Caco-2 (cell line): Measurements from ENCODE around the gene MS4A18. TPM values are rescaled to one million over a fixed set of nuclear protein-coding genes. Genes with fewer than 3 reads are reported as not detected.

ENCODE experiments used
- BruUV-seq: library from RNA; stranded (reverse); fragments of 400-500 nt; replicated peaks from 2 replicates; lab custom pipeline; 2021; lab: Mats Ljungman, UMichigan
- CTCF ChIA-PET: fragments of 300-600 bp; sonication (Branson Sonifier 250); formaldehyde crosslinking; loops from one replicate; lab custom pipeline; 2022; ENCODE audit warnings: antibody characterized with exemption; lab: Charles Lee
- POLR2A ChIA-PET: fragments of 300-600 bp; sonication (Branson Sonifier 250); formaldehyde crosslinking; loops from one replicate; lab custom pipeline; 2022; ENCODE audit warnings: antibody characterized with exemption; lab: Charles Lee
- DNase-seq, 2 experiments: peaks; one replicate each; pipeline versions ENCODE4 v3.0.0 to v3.0.0-alpha.2; 2020 to 2022
- H3K27me3 ChIP-seq: replicated peaks from 2 replicates; pipeline ENCODE4 v1.6.0; 2011; ENCODE audit warnings: low read length; ENCODE audit not compliant: control insufficient read depth, insufficient read depth
- H3K36me3 ChIP-seq: 2 replicates; pipeline ENCODE4 v1.5.1; 2011; ENCODE audit warnings: low read length; ENCODE audit not compliant: control insufficient read depth, insufficient read depth
- H3K4me1 ChIP-seq: fragments of 250-450 bp; sonication (Bioruptor Pico); 2 replicates; pipeline ENCODE4 v1.5.1; 2020; ENCODE audit warnings: mild to moderate bottlenecking
- H3K4me3 ChIP-seq: 2 replicates; pipeline ENCODE4 v1.5.1; 2011; ENCODE audit warnings: low read depth, mild to moderate bottlenecking, control low read depth, low read length
- H3K9me3 ChIP-seq: fragments of 250-450 bp; sonication (Bioruptor Pico); 2 replicates; pipeline ENCODE4 v1.5.1; 2020; ENCODE audit warnings: mild to moderate bottlenecking, moderate library complexity
- H3K27ac Mint-ChIP-seq: one replicate; pipeline ENCODE4 v1.8.0; 2022; ENCODE audit warnings: mixed read lengths; ENCODE audit not compliant: unreplicated experiment
- H3K27me3 Mint-ChIP-seq: one replicate; pipeline ENCODE4 v1.8.0; 2022; ENCODE audit warnings: mixed read lengths; ENCODE audit not compliant: insufficient read depth, unreplicated experiment
- H3K36me3 Mint-ChIP-seq: one replicate; pipeline ENCODE4 v1.8.0; 2022; ENCODE audit warnings: mild to moderate bottlenecking, mixed read lengths; ENCODE audit not compliant: insufficient read depth, unreplicated experiment
- H3K4me1 Mint-ChIP-seq: one replicate; pipeline ENCODE4 v1.8.0; 2022; ENCODE audit warnings: low read depth, mixed read lengths; ENCODE audit not compliant: unreplicated experiment
- H3K4me3 Mint-ChIP-seq: one replicate; pipeline ENCODE4 v1.8.0; 2022; ENCODE audit warnings: mild to moderate bottlenecking, moderate library complexity, mixed read lengths; ENCODE audit not compliant: unreplicated experiment
- H3K9me3 Mint-ChIP-seq: one replicate; pipeline ENCODE4 v1.8.0; 2022; ENCODE audit warnings: mixed read lengths; ENCODE audit not compliant: unreplicated experiment
- intact Hi-C: fragments of 100-400 bp; cut with micrococcal nuclease; formaldehyde crosslinking; loops from one replicate; pipeline ENCODE4 v1.10.0; 2022; ENCODE audit not compliant: unreplicated experiment
- total RNA-seq: library from RNA; stranded (reverse); gene quantifications from 2 replicates; pipeline ENCODE4 v1.2.3, GENCODE V29; 2022
- TF ChIP-seq, protein P1 (sequence below), 2 experiments: fragments of 200-600 bp in 1 of 2; IDR thresholded peaks; 1 replicate in 1 of 2; 2 replicates in 1 of 2; pipeline versions ENCODE4 v1.5.1 to v1.8.0; 2011 to 2022; ENCODE audit warnings: antibody characterized with exemption in 1 of 2, control low read depth in 1 of 2, inconsistent platforms in 1 of 2, low read depth in 1 of 2, low read length in 1 of 2, mild to moderate bottlenecking in 1 of 2, moderate library complexity in 1 of 2; ENCODE audit not compliant: insufficient read depth in 1 of 2, severe bottlenecking in 1 of 2, unreplicated experiment in 1 of 2

The MS4A18 gene
- total RNA-seq, 1 experiment from 2014 or later = not detected

DNA sequence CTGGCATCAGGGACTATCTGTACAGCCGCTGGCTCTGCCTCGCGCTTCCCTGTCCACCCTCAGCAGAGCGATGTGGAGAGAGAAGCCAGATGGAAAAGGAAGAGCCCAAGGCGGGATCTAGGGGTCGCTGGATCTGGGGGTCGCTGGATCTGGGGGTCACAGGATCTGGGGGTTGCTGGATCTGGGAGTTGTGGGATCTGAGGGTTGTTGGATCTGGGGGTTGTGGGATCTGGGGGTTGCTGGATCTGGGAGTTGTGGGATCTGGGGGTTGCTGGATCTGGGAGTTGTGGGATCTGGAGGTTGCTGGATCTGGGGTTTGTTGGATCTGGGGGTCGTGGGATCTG lies 58.6 kb downstream of the MS4A18 start:
- intact Hi-C loops = no loop called here
- H3K4me3 ChIP-seq = no peak overlapping the region
- ChIA-PET POLR2A (no interaction called here), CTCF (no interaction called here)
- no peak overlapping the region for H3K27ac Mint-ChIP-seq
- BruUV-seq = no TSS peak
- TF ChIP-seq, protein P1, sequence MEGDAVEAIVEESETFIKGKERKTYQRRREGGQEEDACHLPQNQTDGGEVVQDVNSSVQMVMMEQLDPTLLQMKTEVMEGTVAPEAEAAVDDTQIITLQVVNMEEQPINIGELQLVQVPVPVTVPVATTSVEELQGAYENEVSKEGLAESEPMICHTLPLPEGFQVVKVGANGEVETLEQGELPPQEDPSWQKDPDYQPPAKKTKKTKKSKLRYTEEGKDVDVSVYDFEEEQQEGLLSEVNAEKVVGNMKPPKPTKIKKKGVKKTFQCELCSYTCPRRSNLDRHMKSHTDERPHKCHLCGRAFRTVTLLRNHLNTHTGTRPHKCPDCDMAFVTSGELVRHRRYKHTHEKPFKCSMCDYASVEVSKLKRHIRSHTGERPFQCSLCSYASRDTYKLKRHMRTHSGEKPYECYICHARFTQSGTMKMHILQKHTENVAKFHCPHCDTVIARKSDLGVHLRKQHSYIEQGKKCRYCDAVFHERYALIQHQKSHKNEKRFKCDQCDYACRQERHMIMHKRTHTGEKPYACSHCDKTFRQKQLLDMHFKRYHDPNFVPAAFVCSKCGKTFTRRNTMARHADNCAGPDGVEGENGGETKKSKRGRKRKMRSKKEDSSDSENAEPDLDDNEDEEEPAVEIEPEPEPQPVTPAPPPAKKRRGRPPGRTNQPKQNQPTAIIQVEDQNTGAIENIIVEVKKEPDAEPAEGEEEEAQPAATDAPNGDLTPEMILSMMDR (IDR thresholded peaks at IDR 0.05; ENCODE audit: insufficient read depth in 1 of 2, low read depth in 1 of 2, low read length in 1 of 2, severe bottlenecking in 1 of 2, unreplicated experiment in 1 of 2) = no peak
- DNase-seq = no peak
- no peaks in the 10 kb centered on the region for H3K27me3 ChIP-seq
- no peaks in the 10 kb centered on the region for H3K4me1 Mint-ChIP-seq
- H3K36me3 ChIP-seq = no peaks in the 10 kb centered on the region
- H3K9me3 ChIP-seq = no peaks in the 10 kb centered on the region
- H3K4me1 ChIP-seq = peaks cover 8% of the 10 kb centered on the region; the same call in 1 of the 2 replicates
- H3K9me3 Mint-ChIP-seq = no peaks in the 10 kb centered on the region
- no peak overlapping the region for H3K4me3 Mint-ChIP-seq
- no peaks in the 10 kb centered on the region for H3K36me3 Mint-ChIP-seq
- H3K27me3 Mint-ChIP-seq = no peaks in the 10 kb centered on the region

DNA sequence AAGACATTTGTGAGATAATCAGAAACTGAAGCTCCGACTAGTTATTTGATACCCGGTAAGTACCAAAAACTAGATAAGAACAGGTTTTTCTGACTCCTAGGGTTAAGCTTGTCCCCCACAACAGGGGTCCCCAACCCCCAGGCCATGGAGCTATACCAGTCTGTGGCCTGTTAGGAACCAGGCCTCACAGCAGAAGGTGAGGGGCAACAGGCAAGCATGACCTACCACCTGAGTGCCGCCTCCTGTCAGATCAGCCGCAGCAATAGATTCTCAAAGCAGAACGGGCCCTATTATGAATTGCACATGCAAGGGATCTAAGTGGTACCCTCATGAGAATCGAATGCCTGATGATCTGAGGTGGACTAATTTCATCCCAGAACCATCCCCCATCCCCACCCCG lies 59.4 kb downstream of the MS4A18 start:
- H3K36me3 Mint-ChIP-seq = no peaks in the 10 kb centered on the region
- DNase-seq = no peak
- no peak overlapping the region for H3K4me3 ChIP-seq
- TF ChIP-seq, protein P1 (IDR thresholded peaks at IDR 0.05; ENCODE audit: insufficient read depth in 1 of 2, low read depth in 1 of 2, low read length in 1 of 2, severe bottlenecking in 1 of 2, unreplicated experiment in 1 of 2) = no peak
- H3K4me1 ChIP-seq = peaks cover 8% of the 10 kb centered on the region; the same call in 1 of the 2 replicates
- no peaks in the 10 kb centered on the region for H3K9me3 ChIP-seq
- ChIA-PET POLR2A (no interaction called here), CTCF (no interaction called here)
- no TSS peak for BruUV-seq
- no peaks in the 10 kb centered on the region for H3K36me3 ChIP-seq
- H3K27ac Mint-ChIP-seq = no peak overlapping the region
- no peaks in the 10 kb centered on the region for H3K4me1 Mint-ChIP-seq
- H3K9me3 Mint-ChIP-seq = no peaks in the 10 kb centered on the region
- H3K27me3 ChIP-seq = no peaks in the 10 kb centered on the region
- H3K27me3 Mint-ChIP-seq = no peaks in the 10 kb centered on the region
- intact Hi-C loops = no loop called here
- no peak overlapping the region for H3K4me3 Mint-ChIP-seq

DNA sequence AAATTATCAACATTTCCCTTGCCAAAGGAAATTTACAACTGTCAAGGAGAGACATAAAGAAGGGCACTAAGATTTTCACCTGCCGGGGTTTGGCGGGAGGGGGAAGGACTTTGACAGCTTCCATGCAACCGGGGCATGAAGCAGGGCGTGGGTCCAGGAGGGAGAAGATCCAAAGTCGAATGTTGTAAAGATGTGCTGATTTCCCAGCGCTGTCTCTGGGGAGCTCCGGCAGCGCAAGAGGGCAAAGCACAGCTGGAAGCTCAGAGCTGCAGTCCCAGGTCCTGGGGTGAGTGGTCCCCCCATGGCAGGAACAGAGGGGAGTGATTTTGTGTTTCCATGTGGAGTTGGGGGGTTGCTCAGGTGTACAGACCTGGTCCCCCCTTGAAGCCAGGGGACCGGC lies 60.6 kb downstream of the MS4A18 start, which contains the start of gene MS4A10:
Gene MS4A10, plus strand, starts transcription at position 198 of the 400 bp plus-strand sequence. CDS start 5,003 bp downstream, outside the sequence.
- Histone ChIP-seq H3K4me3 (no peak within 1 kb of the TSS), H3K4me1 (peaks cover 8% of the 10 kb centered on the region; the same call in 1 of the 2 replicates), H3K27me3 (no peaks in the 10 kb centered on the region), H3K36me3 (no peaks in the 10 kb centered on the region), H3K9me3 (no peaks in the 10 kb centered on the region)
- intact Hi-C loops = no loop called here
- no peak within 1 kb of the TSS for H3K4me3 Mint-ChIP-seq
- DNase-seq = peak; percentile 14 to 53
- no TSS peak for BruUV-seq
- ChIA-PET POLR2A (no interaction called here), CTCF (interaction anchor here (0.7 to 1.1 kb wide), 2 partner anchors 9 to 22 kb away, joined by 3 read pairs; no protein-coding TSS in a partner anchor)
- no peak within 1 kb of the TSS for H3K27ac Mint-ChIP-seq
- H3K4me1 Mint-ChIP-seq = no peaks in the 10 kb centered on the region
- H3K36me3 Mint-ChIP-seq = no peaks in the 10 kb centered on the region
- H3K27me3 Mint-ChIP-seq = no peaks in the 10 kb centered on the region
- TF ChIP-seq, protein P1 (IDR thresholded peaks at IDR 0.05; ENCODE audit: insufficient read depth in 1 of 2, low read depth in 1 of 2, low read length in 1 of 2, severe bottlenecking in 1 of 2, unreplicated experiment in 1 of 2) = no peak
- no peaks in the 10 kb centered on the region for H3K9me3 Mint-ChIP-seq
